Measurements from ENCODE around the gene KCNG4.

The KCNG4 gene

DNA sequence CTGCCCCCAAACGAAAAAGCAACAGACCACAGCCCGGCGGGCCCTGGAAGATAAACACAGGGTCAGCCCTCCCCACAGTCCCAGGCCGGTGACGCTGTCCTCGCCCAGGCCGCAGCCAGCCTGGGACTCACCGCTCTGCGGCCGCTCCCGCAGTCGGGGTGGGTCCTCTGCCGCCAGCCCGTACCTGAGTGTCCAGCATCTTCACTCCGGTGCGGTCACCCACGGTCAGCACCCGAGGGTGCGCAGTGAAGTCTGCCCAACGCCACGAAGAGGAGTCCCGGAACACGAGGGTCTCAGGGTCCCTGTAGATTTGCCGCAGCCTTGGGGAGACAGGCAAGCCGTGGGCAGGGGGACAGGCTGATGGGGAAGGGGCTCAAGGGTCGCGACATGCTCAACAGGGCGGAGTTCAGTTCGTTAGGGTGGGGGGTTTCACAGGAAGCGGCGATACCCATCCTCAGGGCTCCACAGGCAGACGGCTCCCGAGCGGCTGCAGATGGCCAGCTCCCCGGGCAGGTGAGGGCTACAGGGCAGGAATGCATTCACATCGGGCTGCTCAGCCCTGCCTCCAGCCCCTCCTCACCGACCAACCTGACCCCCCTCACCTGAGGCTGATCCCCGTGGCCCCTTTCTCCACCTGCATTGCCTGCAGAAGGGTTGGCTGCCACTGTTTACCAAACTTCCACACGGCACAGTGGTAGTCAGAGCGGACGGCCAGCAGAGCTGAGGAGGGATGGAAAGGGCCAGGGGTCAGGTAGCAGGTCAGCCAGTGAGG lies 58.5 kb downstream of the KCNG4 start:
- DNase-seq, result no peak

DNA sequence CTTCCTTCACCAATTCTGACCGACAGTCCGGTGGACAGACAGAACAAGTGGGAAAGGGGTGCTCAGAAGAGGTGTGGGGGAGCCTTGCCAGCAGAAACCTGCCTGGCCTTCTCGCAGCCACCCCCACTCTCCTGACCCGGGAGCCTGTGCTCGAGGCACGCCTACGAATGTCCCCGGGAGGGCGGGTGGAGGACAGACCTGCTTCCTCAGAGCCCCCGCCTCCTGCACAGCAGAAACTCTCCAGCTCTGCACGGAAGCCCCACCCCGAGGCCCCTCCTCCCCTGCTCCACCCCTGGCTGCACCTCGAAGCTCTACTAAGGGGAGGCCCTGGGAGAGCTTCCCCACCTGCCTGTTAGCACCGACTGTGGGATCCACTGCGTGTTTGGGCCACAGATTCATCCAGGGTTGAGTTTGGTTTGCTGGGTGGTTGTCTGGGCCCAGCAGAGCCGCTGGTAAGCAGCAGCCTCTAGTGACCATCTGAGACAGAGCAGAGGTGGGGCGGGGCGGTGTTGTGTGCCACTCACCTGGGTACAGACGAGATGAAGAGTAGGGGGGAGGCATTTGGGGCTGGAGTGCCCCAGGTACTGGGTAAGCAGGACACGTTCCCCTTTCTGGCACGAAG lies 59.2 kb downstream of the KCNG4 start:
- DNase-seq, result no peak

GRCh38 chr16:84179612-84180320 lies 60.0 kb downstream of the KCNG4 start:
- no peak for DNase-seq

DNA sequence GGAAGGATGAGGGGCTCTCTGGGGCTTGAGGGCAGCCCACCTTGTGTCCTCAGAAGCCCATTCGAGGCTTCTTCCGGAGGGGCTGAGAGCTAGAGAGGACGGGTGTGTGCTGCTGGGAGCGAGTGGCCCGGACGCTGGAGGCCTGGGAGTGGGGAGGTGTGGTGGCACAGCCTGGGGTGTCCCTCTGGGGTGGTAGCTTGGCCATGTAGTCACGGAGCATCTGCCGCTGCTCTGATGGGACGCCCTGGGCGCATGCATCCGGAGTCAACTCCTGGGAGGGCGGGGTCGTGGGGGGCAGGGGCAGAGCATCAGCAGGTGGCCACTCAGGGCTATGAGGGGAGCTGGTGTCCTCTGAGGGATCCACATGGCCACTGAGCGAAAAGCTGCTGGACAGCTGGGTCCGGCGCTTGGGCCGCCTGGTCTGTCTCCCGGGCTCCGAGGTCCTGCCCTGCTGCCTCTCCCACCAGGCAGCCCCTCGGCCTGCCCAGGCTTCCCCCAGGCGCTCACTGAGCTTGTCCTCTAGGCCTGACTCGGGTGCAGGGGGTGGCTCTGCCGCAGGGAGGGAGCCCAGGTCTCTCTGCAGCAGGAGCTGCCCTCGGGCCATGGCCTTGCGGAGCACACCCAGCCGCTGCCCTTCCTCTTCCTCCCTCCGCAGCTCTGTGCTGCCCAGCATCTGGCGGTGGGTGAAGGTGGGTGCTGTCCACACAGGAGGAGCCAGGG lies 60.8 kb downstream of the KCNG4 start:
- no peak for DNase-seq

- DNase-seq, result no peak
Measured at GRCh38 chr16:84178146-84178765, 61.6 kb downstream of the KCNG4 start.

DNA sequence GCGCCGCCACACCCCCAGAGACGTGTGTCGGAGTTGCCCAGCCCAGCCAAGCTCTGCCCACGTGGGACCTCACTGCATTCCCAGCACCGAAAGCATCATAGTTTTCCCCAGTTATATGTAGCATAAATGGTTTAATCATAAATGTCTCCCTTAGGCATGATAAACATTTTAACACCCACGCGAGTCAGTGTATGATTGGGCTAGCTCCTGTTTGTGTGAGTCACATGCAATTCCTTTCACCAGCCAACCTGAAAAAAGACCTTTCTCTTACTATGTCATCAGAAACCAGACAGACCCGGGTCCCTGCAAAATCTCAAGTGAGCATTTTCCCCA lies 62.1 kb downstream of the KCNG4 start:
- DNase-seq, result peak; percentile 77

- DNase-seq, result no peak
Measured at GRCh38 chr16:84176192-84177053, 63.4 kb downstream of the KCNG4 start.

DNA sequence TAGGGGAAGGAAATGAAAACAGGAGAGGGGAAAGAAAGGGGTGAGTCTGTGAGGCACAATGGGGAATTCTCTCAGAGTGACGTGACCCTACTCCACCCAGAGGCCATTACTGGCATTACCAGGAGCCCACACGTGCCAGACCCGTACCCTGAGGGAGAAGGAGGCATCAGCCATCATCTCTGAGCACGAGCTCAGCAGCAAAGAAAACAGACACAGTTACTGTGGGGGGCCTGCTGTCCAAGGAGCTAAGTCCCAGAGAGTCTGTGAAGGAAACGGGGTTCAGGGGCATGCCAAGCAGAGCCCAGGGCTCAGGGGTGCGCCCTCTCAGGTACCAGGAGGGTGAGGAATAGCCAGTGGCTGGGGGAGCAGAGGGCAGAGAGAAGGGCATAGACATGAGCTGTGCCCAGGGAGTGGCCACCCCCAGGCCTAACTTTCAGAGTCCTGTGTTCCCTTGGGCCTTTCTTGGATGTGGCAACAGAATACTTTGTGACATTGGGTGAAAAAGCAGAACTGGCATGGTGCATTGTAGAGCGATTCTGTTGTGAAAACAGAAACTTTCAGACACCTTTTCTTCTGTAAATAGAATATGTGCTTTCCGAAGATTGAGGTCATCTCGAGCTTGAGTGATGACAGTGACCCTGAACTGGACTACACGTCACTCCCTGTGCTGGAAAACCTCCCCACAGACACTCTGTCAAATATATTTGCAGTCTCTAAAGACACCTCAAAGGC lies 64.3 kb downstream of the KCNG4 start:
- DNase-seq, result peak; percentile 3

GRCh38 chr16:84174396-84174795 lies 65.4 kb downstream of the KCNG4 start:
- DNase-seq, result no peak

DNA sequence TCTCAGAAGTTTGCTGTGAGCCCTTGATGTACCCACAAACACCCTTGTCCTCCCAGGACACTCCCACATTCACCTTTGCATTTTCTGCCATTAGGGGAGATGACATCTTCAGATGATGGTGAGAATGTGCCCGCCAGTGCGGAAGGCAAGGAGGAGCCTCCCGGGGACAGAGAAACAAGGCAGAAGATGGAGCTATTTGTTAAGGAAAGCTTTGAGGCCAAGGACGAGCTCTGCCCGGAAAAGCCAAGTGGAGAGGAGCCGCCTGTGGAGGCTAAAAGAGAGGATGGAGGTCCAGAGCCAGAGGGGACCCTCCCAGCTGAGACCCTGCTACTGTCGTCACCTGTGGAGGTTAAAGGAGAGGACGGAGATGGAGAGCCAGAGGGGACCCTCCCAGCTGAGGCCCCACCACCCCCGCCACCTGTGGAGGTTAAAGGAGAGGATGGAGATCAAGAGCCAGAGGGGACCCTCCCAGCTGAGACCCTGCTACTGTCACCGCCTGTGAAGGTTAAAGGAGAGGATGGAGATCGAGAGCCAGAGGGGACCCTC lies 70.0 kb downstream of the KCNG4 start:
- DNase-seq, result no peak
